SU-DHL-6 (cell line): ENCODE measurements around the gene EFNA5.

ENCODE experiments used
- H2AFZ ChIP-seq: fragments of 200-600 bp; sonication (generic); 2 replicates; pipeline ENCODE4 v1.6.1; 2014; ENCODE audit warnings: low read depth, mild to moderate bottlenecking, moderate library complexity, mixed read lengths, antibody characterized with exemption, low read length; ENCODE audit not compliant: severe bottlenecking
- H3F3A ChIP-seq: fragments of 200-600 bp; shearing (Covaris generic); 2 replicates; pipeline ENCODE4 v1.6.0; 2016; ENCODE audit warnings: antibody characterized with exemption, mild to moderate bottlenecking; ENCODE audit not compliant: insufficient read depth
- H3K27ac ChIP-seq: fragments of 200-600 bp; sonication (generic); 2 replicates; pipeline ENCODE4 v1.5.1; 2016; ENCODE audit warnings: low read depth, mild to moderate bottlenecking, low read length, moderate library complexity, mixed read lengths
- H3K27me3 ChIP-seq: fragments of 200-600 bp; sonication (generic), shearing (Covaris generic); 2 replicates; pipeline ENCODE4 v1.6.0; 2014; ENCODE audit warnings: mild to moderate bottlenecking, low read length
- H3K36me3 ChIP-seq: fragments of 200-600 bp; sonication (generic); 2 replicates; pipeline ENCODE4 v1.6.1; 2014; ENCODE audit warnings: mild to moderate bottlenecking, low read length, mixed read lengths
- H3K4me2 ChIP-seq: fragments of 300-600, 200-600 bp; shearing (Covaris generic), sonication (generic); 2 replicates; pipeline ENCODE4 v1.6.0; 2014; ENCODE audit warnings: low read length, low read depth, mild to moderate bottlenecking; ENCODE audit not compliant: poor library complexity, severe bottlenecking
- H3K4me3 ChIP-seq: fragments of 200-600 bp; sonication (generic); 2 replicates; pipeline ENCODE4 v1.5.1; 2014; ENCODE audit warnings: antibody characterized with exemption, low read length, mild to moderate bottlenecking, mixed read lengths; ENCODE audit not compliant: insufficient read depth, poor library complexity, severe bottlenecking
- H3K79me2 ChIP-seq: fragments of 200-600 bp; sonication (generic); 2 replicates; pipeline ENCODE4 v1.6.1; 2014; ENCODE audit warnings: mild to moderate bottlenecking, low read length, moderate library complexity; ENCODE audit not compliant: insufficient read depth
- H3K9ac ChIP-seq: fragments of 200-600 bp; sonication (generic); 2 replicates; pipeline ENCODE4 v1.7.0; 2014; ENCODE audit warnings: mild to moderate bottlenecking, low read length
- H3K9me2 ChIP-seq: fragments of 200-600 bp; sonication (generic); replicated peaks from 2 replicates; pipeline ENCODE4 v1.6.1; 2014; ENCODE audit warnings: low read length; ENCODE audit not compliant: insufficient read depth
- H3K9me3 ChIP-seq: fragments of 200-600 bp; sonication (generic); 2 replicates; pipeline ENCODE4 v1.6.1; 2014; ENCODE audit warnings: low read length, mixed read lengths; ENCODE audit not compliant: insufficient read depth
- H4K20me1 ChIP-seq: fragments of 200-600 bp; sonication (generic); 2 replicates; pipeline ENCODE4 v1.6.1; 2014; ENCODE audit warnings: low read depth, mild to moderate bottlenecking, antibody characterized with exemption, low read length, moderate library complexity, mixed read lengths
- EZH2phosphoT487 ChIP-seq: fragments of 200-600 bp; sonication (generic), shearing (Covaris generic); conservative IDR thresholded peaks from 2 replicates; pipeline ENCODE4 v1.6.1; 2018; ENCODE audit warnings: mild to moderate bottlenecking, antibody characterized with exemption, low read length, moderate library complexity, mixed read lengths
- TF ChIP-seq, protein P1 (sequence below): fragments of 200-600 bp; sonication (generic); IDR thresholded peaks from one replicate; pipeline ENCODE4 v1.5.1; 2017; ENCODE audit warnings: antibody characterized with exemption, mild to moderate bottlenecking, low read length, moderate library complexity; ENCODE audit not compliant: insufficient read depth, poor library complexity, severe bottlenecking

EFNA5 gene

GRCh38 chr5:107376546-107377276, 294.0 kb downstream of the EFNA5 start:
- no peak for TF ChIP-seq EZH2phosphoT487
- TF ChIP-seq, protein P1, sequence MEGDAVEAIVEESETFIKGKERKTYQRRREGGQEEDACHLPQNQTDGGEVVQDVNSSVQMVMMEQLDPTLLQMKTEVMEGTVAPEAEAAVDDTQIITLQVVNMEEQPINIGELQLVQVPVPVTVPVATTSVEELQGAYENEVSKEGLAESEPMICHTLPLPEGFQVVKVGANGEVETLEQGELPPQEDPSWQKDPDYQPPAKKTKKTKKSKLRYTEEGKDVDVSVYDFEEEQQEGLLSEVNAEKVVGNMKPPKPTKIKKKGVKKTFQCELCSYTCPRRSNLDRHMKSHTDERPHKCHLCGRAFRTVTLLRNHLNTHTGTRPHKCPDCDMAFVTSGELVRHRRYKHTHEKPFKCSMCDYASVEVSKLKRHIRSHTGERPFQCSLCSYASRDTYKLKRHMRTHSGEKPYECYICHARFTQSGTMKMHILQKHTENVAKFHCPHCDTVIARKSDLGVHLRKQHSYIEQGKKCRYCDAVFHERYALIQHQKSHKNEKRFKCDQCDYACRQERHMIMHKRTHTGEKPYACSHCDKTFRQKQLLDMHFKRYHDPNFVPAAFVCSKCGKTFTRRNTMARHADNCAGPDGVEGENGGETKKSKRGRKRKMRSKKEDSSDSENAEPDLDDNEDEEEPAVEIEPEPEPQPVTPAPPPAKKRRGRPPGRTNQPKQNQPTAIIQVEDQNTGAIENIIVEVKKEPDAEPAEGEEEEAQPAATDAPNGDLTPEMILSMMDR, result no peak
- Histone ChIP-seq H4K20me1 (no peaks in the 10 kb centered on the region), H3K36me3 (no peaks in the 10 kb centered on the region), H3K9ac (no peak overlapping the region), H3K4me2 (no peak overlapping the region), H3K9me3 (no peaks in the 10 kb centered on the region), H3K27ac (no peak overlapping the region), H3K4me3 (no peak overlapping the region), H3F3A (no peaks in the 10 kb centered on the region), H3K9me2 (no peaks in the 10 kb centered on the region), H2AFZ (no peak overlapping the region), H3K79me2 (no peaks in the 10 kb centered on the region), H3K27me3 (no peaks in the 10 kb centered on the region)

- H3K9me2 ChIP-seq, result no peaks in the 10 kb centered on the region
- H4K20me1 ChIP-seq, result no peaks in the 10 kb centered on the region
- peak overlapping the region; percentile 38 for H3K27ac ChIP-seq
- TF ChIP-seq, protein P1, result no peak
- no peak for TF ChIP-seq EZH2phosphoT487
- no peak overlapping the region for H2AFZ ChIP-seq
- H3K4me3 ChIP-seq, result peak overlapping the region; percentile 4
- no peaks in the 10 kb centered on the region for H3K79me2 ChIP-seq
- no peaks in the 10 kb centered on the region for H3K9me3 ChIP-seq
- no peaks in the 10 kb centered on the region for H3K36me3 ChIP-seq
- H3F3A ChIP-seq, result no peaks in the 10 kb centered on the region
- H3K4me2 ChIP-seq, result peak overlapping the region; percentile 65
- no peaks in the 10 kb centered on the region for H3K27me3 ChIP-seq
- H3K9ac ChIP-seq, result peak overlapping the region; percentile 18; the same call in 1 of the 2 replicates
Measured at GRCh38 chr5:107373549-107374263, 297.0 kb downstream of the EFNA5 start.

GRCh38 chr5:107372723-107373450, 297.9 kb downstream of the EFNA5 start:
- no peaks in the 10 kb centered on the region for H3K9me3 ChIP-seq
- H3K79me2 ChIP-seq, result no peaks in the 10 kb centered on the region
- no peaks in the 10 kb centered on the region for H4K20me1 ChIP-seq
- H3K4me2 ChIP-seq, result peak overlapping the region; percentile 65
- TF ChIP-seq EZH2phosphoT487, result no peak
- TF ChIP-seq, protein P1, result no peak
- peak overlapping the region; percentile 4 for H3K4me3 ChIP-seq
- H3K27me3 ChIP-seq, result no peaks in the 10 kb centered on the region
- H3K36me3 ChIP-seq, result no peaks in the 10 kb centered on the region
- peak overlapping the region; percentile 38 for H3K27ac ChIP-seq
- H3K9me2 ChIP-seq, result no peaks in the 10 kb centered on the region
- H2AFZ ChIP-seq, result peak overlapping the region; percentile 56
- H3K9ac ChIP-seq, result peak overlapping the region; percentile 18; the same call in 1 of the 2 replicates
- H3F3A ChIP-seq, result no peaks in the 10 kb centered on the region
